Ascending aorta (tissue), 2 donors: ENCODE data around the gene GGACT. TPM values are rescaled to one million over a fixed set of nuclear protein-coding genes. Genes with fewer than 3 reads are reported as not detected.

Experiments used
- DNase-seq, 2 donors: peaks; one replicate each; pipeline ENCODE4 v3.0.0-alpha.2; 2019; ENCODE audit warnings: low spot score in 2 of 2
- H3K27ac ChIP-seq, 2 donors: fragments of 200-600 bp; sonication (generic); one replicate each; pipeline ENCODE4 v1.5.1; 2016 to 2017; ENCODE audit warnings: mild to moderate bottlenecking in 1 of 2
- H3K27me3 ChIP-seq: fragments of 200-600 bp; sonication (generic); one replicate; pipeline ENCODE4 v1.5.1; 2017
- H3K36me3 ChIP-seq, 2 donors: fragments of 200-600 bp; sonication (generic); one replicate each; pipeline ENCODE4 v1.5.1; 2016
- H3K4me1 ChIP-seq, 2 donors: fragments of 200-600 bp; sonication (generic); one replicate each; pipeline ENCODE4 v1.5.1; 2016 to 2017; ENCODE audit warnings: mild to moderate bottlenecking in 1 of 2
- H3K4me3 ChIP-seq, 2 donors: fragments of 200-600 bp; sonication (generic); one replicate each; pipeline ENCODE4 v1.5.1; 2016 to 2017; ENCODE audit warnings: mild to moderate bottlenecking in 1 of 2
- H3K9me3 ChIP-seq, 2 donors: fragments of 200-600 bp; sonication (generic); one replicate each; pipeline ENCODE4 v1.5.1; 2016
- intact Hi-C: fragments of 100-400 bp; cut with DNase I; formaldehyde crosslinking; loops from one replicate; pipeline ENCODE4 v1.15.1; 2023
- total RNA-seq: library from RNA; depleted of rRNA; stranded (reverse); fragments of >200 nt; gene quantifications from one replicate; pipeline ENCODE4 v1.1.0, GENCODE V29; 2016
- TF ChIP-seq, protein P1 (sequence below), 3 experiments: fragments of 200-600 bp in 2 of 3; fragments of 450-650 bp in 1 of 3; sonication (generic) in 2 of 3; IDR thresholded peaks; one replicate each; pipeline ENCODE4 v1.5.1; 2016 to 2019; ENCODE audit warnings: antibody characterized with exemption in 3 of 3, mild to moderate bottlenecking in 1 of 3, moderate library complexity in 1 of 3

The GGACT gene
- total RNA-seq, 1 donor from 2014 or later = 1.2 TPM

- Histone ChIP-seq H3K36me3 (no peaks in the 10 kb centered on the region), H3K27me3 (no peaks in the 10 kb centered on the region), H3K4me1 (no peaks in the 10 kb centered on the region), H3K4me3 (no peak overlapping the region), H3K9me3 (no peaks in the 10 kb centered on the region), H3K27ac (no peak overlapping the region)
- intact Hi-C loops = loop anchor here (5.0 kb wide), 1 partner anchor 596 kb away; no protein-coding TSS in a partner anchor
- TF ChIP-seq, protein P1, sequence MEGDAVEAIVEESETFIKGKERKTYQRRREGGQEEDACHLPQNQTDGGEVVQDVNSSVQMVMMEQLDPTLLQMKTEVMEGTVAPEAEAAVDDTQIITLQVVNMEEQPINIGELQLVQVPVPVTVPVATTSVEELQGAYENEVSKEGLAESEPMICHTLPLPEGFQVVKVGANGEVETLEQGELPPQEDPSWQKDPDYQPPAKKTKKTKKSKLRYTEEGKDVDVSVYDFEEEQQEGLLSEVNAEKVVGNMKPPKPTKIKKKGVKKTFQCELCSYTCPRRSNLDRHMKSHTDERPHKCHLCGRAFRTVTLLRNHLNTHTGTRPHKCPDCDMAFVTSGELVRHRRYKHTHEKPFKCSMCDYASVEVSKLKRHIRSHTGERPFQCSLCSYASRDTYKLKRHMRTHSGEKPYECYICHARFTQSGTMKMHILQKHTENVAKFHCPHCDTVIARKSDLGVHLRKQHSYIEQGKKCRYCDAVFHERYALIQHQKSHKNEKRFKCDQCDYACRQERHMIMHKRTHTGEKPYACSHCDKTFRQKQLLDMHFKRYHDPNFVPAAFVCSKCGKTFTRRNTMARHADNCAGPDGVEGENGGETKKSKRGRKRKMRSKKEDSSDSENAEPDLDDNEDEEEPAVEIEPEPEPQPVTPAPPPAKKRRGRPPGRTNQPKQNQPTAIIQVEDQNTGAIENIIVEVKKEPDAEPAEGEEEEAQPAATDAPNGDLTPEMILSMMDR (IDR thresholded peaks at IDR 0.05) = no peak
- no peak for DNase-seq
Measured at GRCh38 chr13:100513171-100513570, 75.4 kb downstream of the GGACT start.

DNA sequence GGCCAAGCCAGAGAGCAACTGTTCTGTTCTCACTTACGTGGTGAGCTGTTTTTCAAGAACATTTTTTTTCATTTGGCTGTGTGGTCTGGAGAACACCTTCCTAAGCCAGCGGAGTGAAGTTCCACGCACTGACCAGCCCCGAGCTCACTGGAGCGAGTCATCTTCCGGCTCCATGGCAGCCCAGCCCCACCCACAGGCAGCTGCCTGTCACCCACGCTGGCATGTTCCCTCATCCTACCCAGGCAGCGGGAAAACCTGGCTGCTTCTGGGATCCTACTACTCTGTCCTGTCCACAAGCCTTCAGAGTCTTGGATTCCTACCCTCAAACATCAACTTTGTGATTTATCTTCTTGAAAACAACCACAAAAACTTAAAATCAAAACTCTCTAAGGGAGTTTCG is 76.2 kb downstream of the GGACT start:
- intact Hi-C loops = loop anchor here (5.0 kb wide), 1 partner anchor 595 kb away; no protein-coding TSS in a partner anchor
- TF ChIP-seq, protein P1 (IDR thresholded peaks at IDR 0.05) = no peak
- no peaks in the 10 kb centered on the region for H3K36me3 ChIP-seq
- H3K4me3 ChIP-seq = no peak overlapping the region
- H3K27ac ChIP-seq = no peak overlapping the region
- no peaks in the 10 kb centered on the region for H3K4me1 ChIP-seq
- DNase-seq = no peak
- H3K9me3 ChIP-seq = no peaks in the 10 kb centered on the region
- no peaks in the 10 kb centered on the region for H3K27me3 ChIP-seq

GRCh38 chr13:100511466-100511865 is 77.1 kb downstream of the GGACT start:
- TF ChIP-seq, protein P1 (IDR thresholded peaks at IDR 0.05) = no peak
- Histone ChIP-seq H3K4me1 (no peaks in the 10 kb centered on the region), H3K4me3 (no peak overlapping the region), H3K27me3 (no peaks in the 10 kb centered on the region), H3K27ac (no peak overlapping the region), H3K9me3 (no peaks in the 10 kb centered on the region), H3K36me3 (no peaks in the 10 kb centered on the region)
- intact Hi-C loops = loop anchor here (5.0 kb wide), 1 partner anchor 594 kb away; no protein-coding TSS in a partner anchor
- DNase-seq = no peak

DNA sequence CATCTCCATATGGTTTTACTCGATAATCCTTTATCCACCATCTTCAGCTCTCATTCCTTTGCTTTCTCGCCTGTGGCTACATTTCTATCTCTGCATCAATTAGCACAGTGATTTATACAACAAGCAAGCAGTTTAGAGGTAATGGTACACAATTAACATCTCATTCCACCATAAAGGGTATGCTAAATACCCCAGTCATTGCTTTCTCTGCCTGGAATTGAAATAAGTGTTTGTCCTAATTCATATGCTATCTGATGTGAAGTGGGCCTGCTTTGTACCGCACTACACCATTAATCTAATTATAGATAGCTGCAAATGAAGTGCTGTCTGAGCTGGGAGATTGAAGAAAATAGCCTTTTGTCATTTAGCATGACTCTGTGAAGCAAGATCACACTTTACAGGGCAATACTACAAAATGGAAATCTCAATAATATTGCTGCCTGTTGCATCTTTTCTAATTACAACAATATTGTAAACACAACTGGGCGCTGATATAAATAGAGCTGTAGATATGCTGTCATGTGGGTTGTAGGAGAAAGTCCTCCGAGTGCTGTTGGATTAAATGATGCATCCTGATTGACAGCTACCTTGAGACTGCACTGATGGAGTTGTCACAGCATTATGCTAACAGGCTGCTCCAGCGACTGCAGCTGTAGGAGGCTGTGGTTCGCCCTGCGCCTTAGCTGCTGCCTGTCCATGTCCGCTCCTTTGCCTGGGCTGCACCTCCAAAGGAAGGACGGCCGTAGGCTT is 78.2 kb downstream of the GGACT start:
- TF ChIP-seq, protein P1 (IDR thresholded peaks at IDR 0.05) = no peak
- intact Hi-C loops = loop anchor here (5.0 kb wide), 1 partner anchor 593 kb away; no protein-coding TSS in a partner anchor
- no peaks in the 10 kb centered on the region for H3K27me3 ChIP-seq
- DNase-seq = no peak
- H3K36me3 ChIP-seq = no peaks in the 10 kb centered on the region
- H3K27ac ChIP-seq = no peak overlapping the region
- H3K4me3 ChIP-seq = no peak overlapping the region
- H3K9me3 ChIP-seq = no peaks in the 10 kb centered on the region
- no peaks in the 10 kb centered on the region for H3K4me1 ChIP-seq

GRCh38 chr13:100508996-100509395 is 79.6 kb downstream of the GGACT start:
- Histone ChIP-seq H3K27me3 (no peaks in the 10 kb centered on the region), H3K36me3 (no peaks in the 10 kb centered on the region), H3K9me3 (no peaks in the 10 kb centered on the region), H3K4me1 (no peaks in the 10 kb centered on the region), H3K27ac (no peak overlapping the region), H3K4me3 (no peak overlapping the region)
- DNase-seq = no peak
- TF ChIP-seq, protein P1 (IDR thresholded peaks at IDR 0.05) = no peak
- intact Hi-C loops = no loop called here
